SK-N-MC (cell line): Measurements from ENCODE around the gene SETD2.
"Not testable (repeated sequence)": the region's sequence is repeated elsewhere in the genome, so short reads cannot be mapped to it uniquely, and the experiment has no call there.

Experiments
- DNase-seq: peaks from one replicate; pipeline ENCODE4 v3.0.0-alpha.2; 2011; ENCODE audit warnings: low read depth, low spot score
- H3K27ac ChIP-seq: fragments of 200-600 bp; sonication (generic); 2 replicates; pipeline ENCODE4 v1.5.1; 2016; ENCODE audit warnings: mixed run types
- H3K36me3 ChIP-seq: fragments of 200-600 bp; sonication (generic); 2 replicates; pipeline ENCODE4 v1.6.1; 2017; ENCODE audit warnings: antibody characterized with exemption, low read length, mixed read lengths; ENCODE audit not compliant: insufficient read depth
- H3K4me3 ChIP-seq: fragments of 200-600 bp; sonication (generic); 2 replicates; pipeline ENCODE4 v1.5.1; 2016
- H3K9ac ChIP-seq: fragments of 200-600 bp; sonication (generic); 2 replicates; pipeline ENCODE4 v1.8.0; 2017; ENCODE audit warnings: mixed run types, mixed read lengths; ENCODE audit not compliant: insufficient read length
- H3K9me3 ChIP-seq: fragments of 200-600 bp; sonication (generic); 2 replicates; pipeline ENCODE4 v1.6.1; 2017; ENCODE audit warnings: low read depth, mild to moderate bottlenecking, antibody characterized with exemption, low read length, moderate library complexity, mixed read lengths
- EZH2 ChIP-seq: fragments of 200-600 bp; sonication (generic); IDR thresholded peaks from one replicate; pipeline ENCODE4 v1.6.1; 2017; ENCODE audit warnings: antibody characterized with exemption
- FOXP2 ChIP-seq: optimal IDR thresholded peaks from 2 replicates; pipeline ENCODE3; 2011; ENCODE audit warnings: mild to moderate bottlenecking, moderate library complexity; ENCODE audit not compliant: insufficient read depth; ENCODE audit errors: extremely low read length, control extremely low read depth
- POLR2AphosphoS5 ChIP-seq: IDR thresholded peaks from 2 replicates; pipeline ENCODE4 v1.6.1; 2012; ENCODE audit warnings: mild to moderate bottlenecking, low read depth, low read length, borderline replicate concordance

The SETD2 gene

DNA sequence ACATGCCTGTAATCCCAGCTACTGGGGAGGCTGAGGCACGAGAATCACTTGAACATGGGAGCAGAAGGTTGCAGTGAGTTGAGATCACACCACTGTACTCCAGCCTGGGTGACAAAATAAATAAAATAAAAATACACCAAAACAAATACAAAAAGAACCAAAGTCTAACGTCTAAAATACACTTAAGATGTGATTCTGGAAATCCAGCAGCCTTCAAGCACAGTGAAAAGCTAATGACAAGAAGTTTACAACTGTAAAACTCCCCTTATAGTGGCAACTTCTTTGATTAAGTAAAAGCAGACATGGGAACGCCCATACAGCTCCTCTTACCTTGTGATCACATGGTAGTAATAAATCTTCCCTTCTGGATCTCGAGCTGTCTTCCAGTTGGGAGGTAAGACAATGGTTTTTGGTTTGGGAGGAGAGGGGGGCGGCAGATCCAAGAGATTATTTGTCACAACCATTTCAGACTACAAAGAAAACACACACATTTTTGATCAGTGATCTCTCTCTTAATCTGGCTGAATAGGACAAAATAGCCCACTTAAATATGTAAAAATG is 121.6 kb downstream of the SETD2 start:
- H3K9me3 ChIP-seq, result no peaks in the 10 kb centered on the region
- TF ChIP-seq EZH2 (no peak), FOXP2 (no peak)
- H3K4me3 ChIP-seq, result no peak overlapping the region
- H3K27ac ChIP-seq, result no peak overlapping the region
- no peak for DNase-seq
- H3K9ac ChIP-seq, result no peak overlapping the region
- peaks cover 22% of the 10 kb centered on the region for H3K36me3 ChIP-seq

DNA sequence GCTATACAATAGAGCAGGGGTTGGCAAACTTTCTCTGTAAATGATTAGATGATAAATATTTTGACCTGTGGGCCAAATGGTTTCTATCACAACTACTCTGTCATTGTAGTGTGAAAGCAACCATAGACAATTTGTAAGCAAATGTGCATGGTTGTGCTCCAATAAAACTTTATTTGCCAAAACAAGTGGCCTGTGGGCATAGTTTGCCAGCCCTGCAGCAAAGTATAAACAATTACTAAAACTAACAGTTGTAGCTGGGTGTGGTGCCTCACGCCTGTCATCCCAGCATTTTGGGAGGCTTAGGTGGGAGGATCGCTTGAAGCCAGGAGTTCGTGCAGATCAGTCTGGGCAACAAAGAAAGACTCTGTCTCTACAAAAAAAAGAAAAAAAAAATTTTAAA is 122.8 kb downstream of the SETD2 start:
- H3K9ac ChIP-seq, result no peak overlapping the region
- no peak for TF ChIP-seq FOXP2
- no peak for TF ChIP-seq POLR2AphosphoS5
- no peak for TF ChIP-seq EZH2
- H3K36me3 ChIP-seq, result peaks cover 22% of the 10 kb centered on the region
- no peak for DNase-seq
- no peak overlapping the region for H3K27ac ChIP-seq
- no peak overlapping the region for H3K4me3 ChIP-seq
- H3K9me3 ChIP-seq, result no peaks in the 10 kb centered on the region

DNA sequence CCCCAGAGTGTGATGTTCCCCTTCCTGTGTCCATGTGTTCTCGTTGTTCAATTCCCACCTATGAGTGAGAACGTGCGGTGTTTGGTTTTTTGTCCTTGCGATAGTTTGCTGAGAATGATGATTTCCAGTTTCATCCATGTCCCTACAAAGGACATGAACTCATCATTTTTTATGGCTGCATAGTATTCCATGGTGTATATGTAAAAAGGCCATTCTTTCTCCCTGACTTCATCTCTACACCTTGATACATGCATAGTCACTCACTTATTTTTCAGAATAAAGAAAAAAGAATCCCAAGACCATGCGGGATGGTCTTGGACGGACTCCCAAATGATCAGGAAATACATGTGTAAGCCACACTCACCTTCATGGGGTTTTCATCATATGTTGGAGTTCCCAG is 126.6 kb downstream of the SETD2 start:
- not testable (repeated sequence) for H3K4me3 ChIP-seq, DNase-seq, H3K27ac ChIP-seq, H3K9me3 ChIP-seq, H3K9ac ChIP-seq
- peaks cover 31% of the 10 kb centered on the region for H3K36me3 ChIP-seq

DNA sequence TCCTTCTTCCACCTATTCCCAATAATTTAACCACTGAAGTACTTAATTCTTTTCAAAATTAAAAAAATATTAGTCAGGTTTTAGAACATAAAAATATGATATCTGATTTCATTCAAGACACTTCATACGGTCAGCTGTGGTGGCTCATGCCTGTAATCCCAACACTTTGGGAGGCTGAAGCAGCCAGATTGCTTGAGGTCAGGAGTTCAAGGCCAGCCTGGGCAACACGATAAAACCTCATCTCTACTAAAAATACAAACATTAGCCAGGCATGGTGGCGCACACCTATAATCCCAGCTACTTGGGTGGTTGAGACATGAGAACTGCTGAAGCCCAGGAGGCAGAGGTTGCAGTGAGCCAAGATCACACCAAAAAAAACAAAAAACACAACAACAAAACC is 127.8 kb downstream of the SETD2 start:
- Histone ChIP-seq H3K9me3 (no peaks in the 10 kb centered on the region), H3K27ac (0 out of 2 replicates have a peak overlapping the region, but pooled peaks have one; percentile 3), H3K4me3 (no peak overlapping the region), H3K36me3 (peaks cover 27% of the 10 kb centered on the region), H3K9ac (no peak overlapping the region)
- TF ChIP-seq FOXP2 (no peak), EZH2 (no peak)
- DNase-seq, result no peak

DNA sequence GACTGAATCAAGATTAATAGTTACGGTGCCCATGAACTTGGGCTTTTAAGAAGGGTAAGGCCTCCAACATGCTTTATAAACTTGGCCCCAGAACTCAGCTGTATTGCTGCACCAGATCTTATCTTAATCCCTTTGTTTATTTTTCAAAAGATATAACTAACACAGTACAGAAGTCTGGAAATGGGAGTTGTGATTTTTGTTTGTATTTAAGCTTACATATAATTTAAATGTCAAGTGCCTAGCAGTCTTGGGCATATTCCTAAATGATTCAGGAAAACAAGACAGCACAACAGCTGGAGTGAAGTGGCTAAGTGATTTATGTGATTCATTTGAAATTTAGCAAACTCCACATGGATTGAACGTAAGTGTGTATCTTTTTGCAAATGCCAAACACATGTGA is 128.3 kb downstream of the SETD2 start:
- Histone ChIP-seq H3K4me3 (no peak overlapping the region), H3K36me3 (peaks cover 22% of the 10 kb centered on the region), H3K9me3 (no peaks in the 10 kb centered on the region), H3K9ac (no peak overlapping the region), H3K27ac (0 out of 2 replicates have a peak overlapping the region, but pooled peaks have one; percentile 3)
- DNase-seq, result no peak
- TF ChIP-seq EZH2 (no peak), FOXP2 (no peak), POLR2AphosphoS5 (no peak)

DNA sequence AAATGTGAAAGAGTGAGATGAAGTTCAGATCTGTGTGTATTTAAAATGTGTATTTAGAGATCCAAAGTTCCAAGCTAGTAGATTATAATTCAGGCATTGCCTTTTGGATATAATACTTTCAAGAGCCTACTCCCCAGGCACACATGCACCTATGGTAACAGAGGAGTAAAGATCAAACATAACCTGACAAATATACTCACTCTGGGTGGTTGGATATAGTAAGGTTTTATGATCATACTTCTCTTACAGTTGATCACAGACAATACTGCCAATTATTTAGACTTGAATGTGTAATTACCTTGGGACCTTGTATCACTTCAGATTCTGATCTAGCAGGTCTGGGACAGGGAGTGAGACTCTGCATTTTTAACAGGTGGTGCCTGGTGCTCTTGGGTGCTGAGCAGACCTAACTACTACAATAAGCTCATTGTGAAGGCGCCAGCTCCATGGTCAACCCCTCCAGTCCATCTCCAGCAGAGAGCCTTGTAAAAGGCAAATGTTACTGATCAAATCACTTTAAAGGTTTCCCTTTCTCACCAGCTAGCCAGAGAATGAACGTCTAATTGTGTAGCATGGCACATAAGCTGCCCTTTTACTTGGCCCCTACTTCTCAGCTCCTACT is 128.9 kb downstream of the SETD2 start:
- Histone ChIP-seq H3K4me3 (no peak overlapping the region), H3K9me3 (no peaks in the 10 kb centered on the region), H3K27ac (no peak overlapping the region), H3K36me3 (peaks cover 18% of the 10 kb centered on the region), H3K9ac (no peak overlapping the region)
- TF ChIP-seq FOXP2 (no peak), EZH2 (no peak), POLR2AphosphoS5 (no peak)
- DNase-seq, result no peak

DNA sequence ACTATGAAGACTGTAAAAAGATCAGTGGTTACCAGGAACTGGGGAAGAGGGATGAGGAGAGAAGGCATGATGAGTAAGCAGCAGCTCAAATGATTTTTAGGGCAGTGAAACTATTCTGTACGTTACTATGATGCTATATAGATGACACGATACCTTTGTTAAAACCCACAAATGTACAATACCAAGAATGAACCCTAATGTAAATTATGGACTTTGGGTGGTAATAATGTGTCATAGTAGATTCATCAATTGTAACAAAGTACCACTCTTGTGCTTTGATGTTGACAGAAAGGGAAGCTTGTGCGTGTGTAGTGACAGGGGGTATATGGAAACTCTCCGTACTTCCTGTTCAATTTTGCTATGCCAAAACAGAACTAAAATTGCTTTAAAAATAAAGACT is 132.9 kb downstream of the SETD2 start:
- H3K27ac ChIP-seq, H3K4me3 ChIP-seq, DNase-seq, H3K9me3 ChIP-seq, H3K36me3 ChIP-seq, H3K9ac ChIP-seq: not testable (repeated sequence)

DNA sequence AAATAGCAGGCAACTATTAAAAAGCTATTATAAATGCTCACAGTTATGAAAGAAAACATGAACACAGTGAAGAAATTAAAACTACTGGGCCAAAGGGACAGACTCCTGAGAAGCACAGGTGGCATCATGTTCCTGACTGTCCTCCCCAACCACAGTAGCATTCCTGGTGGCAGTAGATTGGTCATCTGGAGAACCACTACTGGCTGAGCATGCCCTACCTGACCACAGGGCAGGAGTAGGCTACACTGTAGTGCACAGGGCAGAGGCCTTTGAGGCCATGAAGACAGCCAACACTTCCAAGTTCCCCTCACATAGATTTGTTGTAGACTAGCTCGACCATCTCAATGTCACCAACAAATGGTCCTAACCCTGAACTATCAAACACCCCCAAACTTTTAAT is 135.2 kb downstream of the SETD2 start:
- Histone ChIP-seq H3K4me3 (no peak overlapping the region), H3K27ac (no peak overlapping the region), H3K9me3 (no peaks in the 10 kb centered on the region), H3K36me3 (no peaks in the 10 kb centered on the region), H3K9ac (no peak overlapping the region)
- no peak for DNase-seq
- TF ChIP-seq FOXP2 (no peak), POLR2AphosphoS5 (no peak), EZH2 (no peak)

DNA sequence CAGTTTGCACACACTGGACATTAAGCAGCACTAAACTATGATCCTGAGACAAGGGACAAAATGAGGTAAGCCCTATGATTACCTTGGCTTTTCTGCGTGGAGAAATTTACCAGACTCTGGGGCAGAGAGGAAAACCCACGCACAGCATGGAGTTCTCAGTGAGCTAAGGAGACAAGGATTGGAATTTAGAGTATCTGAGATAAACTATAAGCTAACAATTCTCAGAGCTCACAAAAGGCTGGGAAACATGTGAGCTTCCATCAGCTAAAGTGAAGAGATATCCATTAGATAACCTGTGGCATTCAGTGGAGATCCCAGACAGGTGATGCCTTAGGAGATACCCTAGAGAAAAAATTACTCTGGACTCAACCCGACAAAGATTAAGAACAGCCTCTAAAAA is 135.8 kb downstream of the SETD2 start:
- Histone ChIP-seq H3K36me3 (no peaks in the 10 kb centered on the region), H3K4me3 (no peak overlapping the region), H3K27ac (no peak overlapping the region), H3K9ac (no peak overlapping the region), H3K9me3 (no peaks in the 10 kb centered on the region)
- DNase-seq, result no peak
- TF ChIP-seq EZH2 (no peak), POLR2AphosphoS5 (no peak), FOXP2 (no peak)

DNA sequence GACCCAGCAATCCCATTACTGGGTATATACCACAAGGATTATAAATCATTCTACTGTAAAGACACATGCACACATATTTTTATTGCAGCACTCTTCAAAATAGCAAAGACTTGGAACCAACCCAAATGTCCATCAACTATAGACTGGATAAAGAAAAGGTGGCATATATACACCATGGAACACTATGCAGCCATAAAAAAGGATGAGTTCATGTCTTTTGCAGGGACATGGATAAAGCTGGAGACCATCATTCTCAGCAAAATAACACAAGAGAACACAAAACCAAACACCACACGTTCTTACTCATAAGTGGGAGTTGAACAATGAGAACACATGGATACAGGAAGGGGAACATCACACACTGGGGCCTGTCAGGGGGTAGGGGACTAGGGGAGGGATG is 137.5 kb downstream of the SETD2 start:
- not testable (repeated sequence) for H3K27ac ChIP-seq, H3K9me3 ChIP-seq, H3K9ac ChIP-seq, H3K4me3 ChIP-seq, DNase-seq, H3K36me3 ChIP-seq
